ENCODE data around the gene MCAT.

The MCAT gene

DNA sequence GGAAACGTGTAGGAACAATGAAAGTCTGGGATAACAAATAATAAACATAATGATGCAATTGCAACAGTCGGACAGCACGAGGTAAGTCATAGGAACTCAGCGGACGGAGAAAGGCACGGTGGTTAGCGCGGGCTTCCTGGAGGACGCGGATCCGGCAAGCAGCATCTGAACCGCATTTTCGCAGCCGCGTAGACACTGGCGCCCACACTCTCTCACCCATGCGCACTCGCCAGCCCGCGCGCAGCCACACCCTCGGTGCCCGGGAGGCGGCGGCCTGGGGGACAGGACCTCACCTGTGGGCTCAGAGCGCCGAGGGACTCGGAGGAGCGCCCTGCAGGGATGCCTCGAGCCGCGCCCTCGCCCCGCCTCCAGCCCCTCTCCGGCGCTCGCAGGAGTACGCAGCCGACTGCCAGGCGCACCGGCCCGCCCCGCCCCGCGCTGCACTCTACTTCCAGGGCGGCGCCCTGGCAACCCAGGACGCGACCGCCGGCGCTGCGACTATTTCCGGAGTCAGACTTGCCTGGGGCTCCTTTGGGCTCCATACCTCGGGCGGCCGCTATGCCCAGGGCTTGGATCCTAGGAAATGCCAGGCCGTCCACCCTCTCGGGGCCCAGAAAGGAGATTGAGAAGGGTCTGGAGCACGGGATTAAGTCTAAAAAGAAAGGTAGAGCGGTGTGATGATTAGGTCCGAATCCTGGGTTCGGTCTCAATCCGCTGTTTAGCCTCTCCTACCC, 54.0 kb downstream of the MCAT start, which contains the start of gene TTLL1:
Gene TTLL1, minus strand, starts transcription at position 408 of the 734 bp plus-strand sequence. CDS start 13,805 bp downstream, outside the sequence.
- DNase-seq, result peak; percentile 85

DNA sequence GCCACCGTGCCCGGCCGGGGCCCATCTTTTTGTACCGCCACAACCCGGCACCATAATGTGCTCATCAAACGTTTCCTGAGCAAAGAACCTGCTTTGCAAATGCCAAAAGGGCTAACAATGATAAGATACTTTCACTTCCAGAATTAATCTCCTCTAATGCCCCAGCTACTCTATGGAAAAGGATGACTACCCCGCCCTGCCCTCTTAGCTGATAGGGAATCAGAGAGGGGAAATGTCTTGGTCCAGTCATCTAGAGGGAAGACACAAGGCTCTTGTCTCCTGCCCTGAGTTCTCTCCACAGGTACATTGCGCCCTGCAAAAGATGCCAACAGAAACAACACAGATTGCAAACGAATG, 54.6 kb downstream of the MCAT start:
- DNase-seq, result no peak

DNA sequence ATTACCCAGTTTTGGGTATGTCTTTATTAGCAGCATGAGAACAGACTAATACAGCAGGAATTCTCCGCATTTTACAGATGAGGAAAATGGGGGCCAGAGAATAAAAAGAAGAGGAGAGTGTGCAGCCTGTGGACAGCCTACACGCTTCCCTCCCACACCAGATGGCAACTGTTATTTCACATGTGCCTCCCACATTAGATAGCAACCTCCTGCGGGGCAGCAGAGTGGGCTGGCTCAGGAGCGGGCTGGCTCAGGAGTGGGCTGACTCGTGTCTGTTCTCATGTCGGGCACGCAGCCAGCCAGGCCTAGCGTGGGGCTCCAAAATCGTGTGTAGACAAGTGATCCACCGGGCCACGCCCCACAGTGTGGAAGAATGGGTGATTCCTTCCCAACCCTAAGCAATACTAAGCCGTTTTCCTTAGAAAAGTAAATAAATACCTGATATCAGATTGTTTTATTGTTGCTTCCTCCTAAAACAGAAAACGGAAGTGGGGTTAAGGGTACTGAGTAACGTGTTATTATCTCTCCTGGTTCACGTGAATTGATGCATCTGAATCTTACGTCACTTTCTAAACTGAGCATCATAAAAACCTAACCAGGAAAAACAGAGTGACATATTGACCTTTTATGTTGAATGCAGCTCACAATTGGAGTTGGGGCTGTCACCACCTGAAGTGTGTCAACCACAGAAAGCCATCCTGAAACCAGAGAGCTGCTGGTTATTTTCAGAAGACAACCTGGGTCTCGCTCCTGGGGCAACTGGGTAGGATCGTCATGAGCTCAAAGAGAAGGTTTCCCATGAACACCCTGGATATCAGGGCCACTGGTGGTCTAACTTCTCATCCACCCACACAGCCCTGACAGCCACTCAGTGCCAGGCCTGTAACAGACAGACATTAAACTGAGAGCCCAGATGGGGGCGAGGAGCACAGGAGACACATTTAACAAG, 57.3 kb downstream of the MCAT start:
- no peak for DNase-seq

Data from CD4-positive, alpha-beta T cell treated with Interleukin-15 for 1 hour (primary cell).